ENCODE data around the gene MAGI3.

GRCh38 chr1:113653741-113654140 lies 263.4 kb downstream of the MAGI3 start:
- TF ChIP-seq, protein P1, sequence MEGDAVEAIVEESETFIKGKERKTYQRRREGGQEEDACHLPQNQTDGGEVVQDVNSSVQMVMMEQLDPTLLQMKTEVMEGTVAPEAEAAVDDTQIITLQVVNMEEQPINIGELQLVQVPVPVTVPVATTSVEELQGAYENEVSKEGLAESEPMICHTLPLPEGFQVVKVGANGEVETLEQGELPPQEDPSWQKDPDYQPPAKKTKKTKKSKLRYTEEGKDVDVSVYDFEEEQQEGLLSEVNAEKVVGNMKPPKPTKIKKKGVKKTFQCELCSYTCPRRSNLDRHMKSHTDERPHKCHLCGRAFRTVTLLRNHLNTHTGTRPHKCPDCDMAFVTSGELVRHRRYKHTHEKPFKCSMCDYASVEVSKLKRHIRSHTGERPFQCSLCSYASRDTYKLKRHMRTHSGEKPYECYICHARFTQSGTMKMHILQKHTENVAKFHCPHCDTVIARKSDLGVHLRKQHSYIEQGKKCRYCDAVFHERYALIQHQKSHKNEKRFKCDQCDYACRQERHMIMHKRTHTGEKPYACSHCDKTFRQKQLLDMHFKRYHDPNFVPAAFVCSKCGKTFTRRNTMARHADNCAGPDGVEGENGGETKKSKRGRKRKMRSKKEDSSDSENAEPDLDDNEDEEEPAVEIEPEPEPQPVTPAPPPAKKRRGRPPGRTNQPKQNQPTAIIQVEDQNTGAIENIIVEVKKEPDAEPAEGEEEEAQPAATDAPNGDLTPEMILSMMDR (conservative IDR thresholded peaks at IDR 0.05; ENCODE audit: low read length): no peak
- no peak for TF ChIP-seq EZH2phosphoT487 (IDR thresholded peaks at IDR 0.05; ENCODE audit: borderline replicate concordance)

Measured in Loucy (cell line).